Measurements from ENCODE around the gene GCNT4. TPM values are rescaled to one million over a fixed set of nuclear protein-coding genes. Genes with fewer than 3 reads are reported as not detected.

GCNT4 gene
- total RNA-seq, 1 donor from 2014 or later, result 1.9 TPM

- no peaks in the 10 kb centered on the region for H3K27me3 ChIP-seq (ENCODE audit: low read depth)
- no peak overlapping the region for H3K27ac ChIP-seq
- TF ChIP-seq, protein P1, sequence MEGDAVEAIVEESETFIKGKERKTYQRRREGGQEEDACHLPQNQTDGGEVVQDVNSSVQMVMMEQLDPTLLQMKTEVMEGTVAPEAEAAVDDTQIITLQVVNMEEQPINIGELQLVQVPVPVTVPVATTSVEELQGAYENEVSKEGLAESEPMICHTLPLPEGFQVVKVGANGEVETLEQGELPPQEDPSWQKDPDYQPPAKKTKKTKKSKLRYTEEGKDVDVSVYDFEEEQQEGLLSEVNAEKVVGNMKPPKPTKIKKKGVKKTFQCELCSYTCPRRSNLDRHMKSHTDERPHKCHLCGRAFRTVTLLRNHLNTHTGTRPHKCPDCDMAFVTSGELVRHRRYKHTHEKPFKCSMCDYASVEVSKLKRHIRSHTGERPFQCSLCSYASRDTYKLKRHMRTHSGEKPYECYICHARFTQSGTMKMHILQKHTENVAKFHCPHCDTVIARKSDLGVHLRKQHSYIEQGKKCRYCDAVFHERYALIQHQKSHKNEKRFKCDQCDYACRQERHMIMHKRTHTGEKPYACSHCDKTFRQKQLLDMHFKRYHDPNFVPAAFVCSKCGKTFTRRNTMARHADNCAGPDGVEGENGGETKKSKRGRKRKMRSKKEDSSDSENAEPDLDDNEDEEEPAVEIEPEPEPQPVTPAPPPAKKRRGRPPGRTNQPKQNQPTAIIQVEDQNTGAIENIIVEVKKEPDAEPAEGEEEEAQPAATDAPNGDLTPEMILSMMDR (IDR thresholded peaks at IDR 0.05), result no peak
- no peaks in the 10 kb centered on the region for H3K36me3 ChIP-seq
- DNase-seq (no peak), ATAC-seq (no peak)
- H3K4me1 ChIP-seq, result no peaks in the 10 kb centered on the region
- H3K4me3 ChIP-seq, result no peak overlapping the region
- intact Hi-C loops (cut with DNase I), result no loop called here
- no peaks in the 10 kb centered on the region for H3K9me3 ChIP-seq
Observed at GRCh38 chr5:75016896-75017295, 35.5 kb downstream of the GCNT4 start.

- Histone ChIP-seq H3K36me3 (no peaks in the 10 kb centered on the region), H3K4me1 (no peaks in the 10 kb centered on the region), H3K4me3 (no peak overlapping the region), H3K27ac (no peak overlapping the region), H3K27me3 (ENCODE audit: low read depth) (no peaks in the 10 kb centered on the region), H3K9me3 (no peaks in the 10 kb centered on the region)
- TF ChIP-seq, protein P1 (IDR thresholded peaks at IDR 0.05), result no peak
- ATAC-seq (no peak), DNase-seq (no peak)
- intact Hi-C loops (cut with DNase I), result no loop called here
Observed at GRCh38 chr5:75012748-75013147, 39.6 kb downstream of the GCNT4 start.

DNA sequence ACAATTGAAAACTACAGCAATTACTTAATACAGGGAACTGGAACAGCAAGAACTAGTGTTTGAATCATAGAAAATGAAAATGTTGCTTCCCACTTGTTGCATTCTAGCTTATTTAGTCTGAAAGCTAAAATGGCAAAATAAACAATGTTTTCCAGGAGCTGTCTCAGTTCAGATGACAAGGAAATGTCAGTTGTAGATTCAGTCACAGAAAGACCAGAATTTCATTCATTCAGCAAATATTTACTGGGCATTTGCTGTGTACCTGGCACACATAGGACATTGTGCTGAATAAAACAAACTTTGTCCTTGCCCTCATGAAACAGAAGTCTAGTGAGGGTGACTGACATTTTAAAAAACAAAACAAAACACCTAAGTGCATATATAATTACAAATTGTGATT is 41.5 kb downstream of the GCNT4 start:
- intact Hi-C loops (cut with DNase I), result no loop called here
- TF ChIP-seq, protein P1 (IDR thresholded peaks at IDR 0.05), result no peak
- Histone ChIP-seq H3K4me1 (no peaks in the 10 kb centered on the region), H3K4me3 (no peak overlapping the region), H3K9me3 (peaks cover under 1% of the 10 kb centered on the region), H3K36me3 (no peaks in the 10 kb centered on the region), H3K27ac (no peak overlapping the region), H3K27me3 (ENCODE audit: low read depth) (no peaks in the 10 kb centered on the region)
- ATAC-seq, result no peak
- DNase-seq, result no peak

DNA sequence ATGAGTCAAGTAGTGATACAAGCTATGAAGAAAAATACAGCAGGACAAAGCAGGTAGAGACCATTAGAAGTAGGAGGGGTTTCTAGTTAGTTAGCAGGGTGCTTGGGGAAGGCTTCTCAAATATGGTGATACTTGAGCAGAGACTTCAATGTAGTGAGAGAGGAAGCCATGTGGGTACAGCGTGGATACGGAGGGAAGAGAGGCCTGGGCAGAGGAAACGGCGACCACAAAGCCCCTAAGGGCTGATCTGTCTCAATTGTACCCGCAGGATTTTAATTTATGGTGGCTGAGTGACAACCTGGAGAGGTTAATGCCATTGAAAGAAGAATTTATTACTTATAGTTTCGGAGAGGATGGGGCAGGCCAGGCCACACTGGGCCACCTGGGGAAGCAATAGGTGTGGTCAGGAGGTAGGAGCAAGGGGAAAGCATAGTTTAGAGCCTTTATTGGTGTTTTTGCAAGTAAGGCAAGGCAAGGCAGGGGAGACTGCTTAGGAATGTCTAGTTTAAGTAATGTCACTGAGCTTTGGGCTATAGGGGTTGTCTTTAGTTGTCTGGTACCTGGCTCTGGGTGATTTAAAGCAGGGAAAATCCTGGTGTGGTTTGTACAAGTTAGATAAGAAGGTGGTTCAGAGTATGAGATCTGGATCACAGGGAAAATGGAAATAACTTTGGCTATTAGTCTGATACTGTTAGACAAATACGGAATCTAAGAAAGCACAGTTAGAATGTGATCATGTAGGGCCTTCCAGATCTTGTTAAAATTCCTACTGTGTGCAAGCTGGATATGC is 42.6 kb downstream of the GCNT4 start:
- Histone ChIP-seq H3K27me3 (ENCODE audit: low read depth) (no peaks in the 10 kb centered on the region), H3K36me3 (no peaks in the 10 kb centered on the region), H3K9me3 (peaks cover 6% of the 10 kb centered on the region), H3K27ac (no peak overlapping the region), H3K4me3 (no peak overlapping the region), H3K4me1 (no peaks in the 10 kb centered on the region)
- intact Hi-C loops (cut with DNase I), result no loop called here
- DNase-seq, result no peak
- TF ChIP-seq, protein P1 (IDR thresholded peaks at IDR 0.05), result no peak
- ATAC-seq, result no peak

DNA sequence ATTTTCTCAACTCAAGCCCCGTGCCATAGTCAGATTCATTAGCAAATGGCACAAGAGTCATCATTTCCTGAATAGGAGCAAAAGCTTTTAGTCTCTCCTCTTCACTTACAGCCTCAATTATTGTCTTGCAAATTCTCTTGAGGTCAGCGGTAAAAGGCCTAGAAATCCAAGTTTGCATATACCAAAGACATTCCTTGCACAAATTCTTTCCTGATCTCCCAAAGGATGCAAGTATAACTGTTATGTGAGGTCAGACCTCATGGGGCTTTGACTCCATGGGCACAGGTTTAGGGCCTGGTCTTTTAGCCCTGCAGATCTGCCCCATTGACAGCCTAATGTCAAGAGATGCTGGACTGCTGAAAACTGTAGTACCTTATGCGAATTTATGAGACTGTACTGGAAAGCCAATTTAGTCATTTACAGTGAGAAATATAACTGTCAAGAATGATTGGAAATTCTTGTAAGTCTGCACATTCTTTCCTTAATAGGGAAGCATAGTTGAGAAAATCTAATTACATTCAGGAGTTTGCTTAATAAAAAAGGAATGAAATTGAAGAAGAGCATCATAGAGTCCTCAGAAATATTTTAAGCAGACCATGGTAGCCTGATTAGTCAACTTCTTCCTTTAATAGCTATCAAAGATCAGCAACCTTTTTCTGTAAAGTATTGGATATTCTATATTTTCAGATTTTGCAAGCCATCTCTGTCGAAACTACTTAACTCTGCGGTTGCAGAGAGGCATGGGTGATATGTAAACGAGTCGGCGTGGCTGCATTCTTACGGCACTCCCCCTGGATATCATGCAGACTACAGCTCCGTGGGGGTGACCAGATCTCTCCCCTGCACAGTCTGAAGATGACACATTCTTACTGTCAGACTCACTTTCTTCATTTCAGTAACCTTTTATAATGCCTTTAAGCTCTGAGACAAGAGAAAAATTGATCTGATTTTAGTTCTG is 45.2 kb downstream of the GCNT4 start:
- Histone ChIP-seq H3K9me3 (peaks cover 6% of the 10 kb centered on the region), H3K27me3 (ENCODE audit: low read depth) (no peaks in the 10 kb centered on the region), H3K4me3 (no peak overlapping the region), H3K27ac (no peak overlapping the region), H3K4me1 (no peaks in the 10 kb centered on the region), H3K36me3 (no peaks in the 10 kb centered on the region)
- intact Hi-C loops (cut with DNase I), result no loop called here
- TF ChIP-seq, protein P1 (IDR thresholded peaks at IDR 0.05), result no peak
- ATAC-seq (no peak), DNase-seq (no peak)

Measured in lower lobe of right lung (tissue), 2 donors.